ENCODE measurements around the gene DEDD. TPM values are rescaled to one million over a fixed set of nuclear protein-coding genes. Genes with fewer than 3 reads are reported as not detected.

The DEDD gene
- total RNA-seq, 4 donors from 2014 or later, result 23.0 to 48.7 (median 31.4) TPM

DNA sequence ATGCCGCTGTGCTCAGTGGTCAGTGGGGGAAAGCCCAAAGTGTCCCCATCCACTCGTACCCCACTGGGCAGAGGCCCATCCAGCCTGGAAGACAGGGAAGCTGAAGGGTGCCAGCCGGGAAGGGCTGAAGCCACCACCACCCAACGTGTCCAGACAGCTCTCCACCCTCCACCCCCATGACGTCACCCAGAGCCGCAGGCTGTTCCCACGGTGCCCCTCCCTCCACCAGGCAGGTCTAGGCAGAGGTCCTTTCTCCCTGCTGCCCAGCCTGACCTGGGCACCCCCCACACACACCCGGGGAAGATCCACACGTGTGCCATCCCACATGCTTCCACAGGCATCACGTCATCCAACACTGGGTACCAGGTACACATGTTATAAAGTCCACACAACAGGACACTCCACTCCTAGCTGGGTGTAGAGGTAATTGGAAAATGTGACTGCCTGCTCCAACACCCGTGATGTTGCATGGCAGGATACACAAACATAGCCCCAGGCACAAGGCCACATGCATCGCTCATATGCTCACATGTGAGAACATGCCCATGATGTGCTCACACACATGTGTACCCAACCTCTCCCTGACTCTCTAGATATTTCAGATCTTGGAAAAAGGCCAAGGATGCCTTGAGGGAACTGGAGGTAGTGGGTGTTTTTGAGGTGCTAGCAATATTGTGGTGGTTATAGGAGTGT lies 57.6 kb downstream of the DEDD start:
- H3K27me3 ChIP-seq, result no peaks in the 10 kb centered on the region
- TF ChIP-seq, protein P1, sequence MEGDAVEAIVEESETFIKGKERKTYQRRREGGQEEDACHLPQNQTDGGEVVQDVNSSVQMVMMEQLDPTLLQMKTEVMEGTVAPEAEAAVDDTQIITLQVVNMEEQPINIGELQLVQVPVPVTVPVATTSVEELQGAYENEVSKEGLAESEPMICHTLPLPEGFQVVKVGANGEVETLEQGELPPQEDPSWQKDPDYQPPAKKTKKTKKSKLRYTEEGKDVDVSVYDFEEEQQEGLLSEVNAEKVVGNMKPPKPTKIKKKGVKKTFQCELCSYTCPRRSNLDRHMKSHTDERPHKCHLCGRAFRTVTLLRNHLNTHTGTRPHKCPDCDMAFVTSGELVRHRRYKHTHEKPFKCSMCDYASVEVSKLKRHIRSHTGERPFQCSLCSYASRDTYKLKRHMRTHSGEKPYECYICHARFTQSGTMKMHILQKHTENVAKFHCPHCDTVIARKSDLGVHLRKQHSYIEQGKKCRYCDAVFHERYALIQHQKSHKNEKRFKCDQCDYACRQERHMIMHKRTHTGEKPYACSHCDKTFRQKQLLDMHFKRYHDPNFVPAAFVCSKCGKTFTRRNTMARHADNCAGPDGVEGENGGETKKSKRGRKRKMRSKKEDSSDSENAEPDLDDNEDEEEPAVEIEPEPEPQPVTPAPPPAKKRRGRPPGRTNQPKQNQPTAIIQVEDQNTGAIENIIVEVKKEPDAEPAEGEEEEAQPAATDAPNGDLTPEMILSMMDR (IDR thresholded peaks at IDR 0.05), result no peak
- TF ChIP-seq POLR2A (IDR thresholded peaks at IDR 0.05), result no peak
- H3K4me1 ChIP-seq, result peaks cover 0 to 5% (median 0%) of the 10 kb centered on the region in 4 donors
- no peak overlapping the region for H3K27ac ChIP-seq
- no peaks in the 10 kb centered on the region for H3K36me3 ChIP-seq
- no peak for DNase-seq
- no peaks in the 10 kb centered on the region for H3K9me3 ChIP-seq
- no peak overlapping the region for H3K4me3 ChIP-seq

DNA sequence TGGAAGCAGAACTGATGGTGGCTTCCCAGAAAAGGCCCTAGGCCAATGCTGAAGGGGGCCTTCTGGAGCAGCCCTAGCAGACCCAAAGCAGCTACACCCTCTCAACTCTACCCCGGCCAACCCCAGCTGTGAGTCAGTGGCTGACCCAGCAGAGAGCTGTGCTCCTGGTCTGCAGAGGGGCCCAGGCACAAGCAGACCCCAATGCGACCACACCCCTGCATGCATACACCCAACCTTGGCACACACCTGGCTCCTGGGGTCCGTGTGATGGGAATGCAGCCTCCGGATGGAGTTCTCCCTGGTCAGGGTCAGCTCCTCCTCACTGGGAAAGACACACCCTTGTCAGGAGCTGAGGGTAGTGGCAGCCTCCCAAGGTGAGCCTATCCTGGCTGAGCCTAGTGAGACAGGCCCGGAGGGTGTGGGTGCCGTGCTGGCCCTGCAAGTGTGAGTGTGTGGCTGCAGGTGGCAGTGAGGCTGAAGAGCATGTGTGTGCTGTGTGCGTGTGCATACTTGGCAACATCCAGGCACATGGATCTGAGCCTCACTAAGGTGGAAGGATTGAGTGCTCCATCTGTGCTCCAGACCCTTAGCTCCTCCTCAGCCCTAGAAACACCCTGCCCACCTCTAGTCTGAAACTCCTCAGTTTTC lies 58.9 kb downstream of the DEDD start:
- no peak for DNase-seq
- Histone ChIP-seq H3K36me3 (no peaks in the 10 kb centered on the region), H3K4me1 (peaks cover 0 to 5% (median 0%) of the 10 kb centered on the region in 4 donors), H3K27ac (no peak overlapping the region), H3K9me3 (no peaks in the 10 kb centered on the region), H3K27me3 (no peaks in the 10 kb centered on the region), H3K4me3 (no peak overlapping the region)
- TF ChIP-seq, protein P1 (IDR thresholded peaks at IDR 0.05), result peak in 2 of 6 experiments; percentile 28 to 36
- TF ChIP-seq POLR2A (IDR thresholded peaks at IDR 0.05), result no peak

DNA sequence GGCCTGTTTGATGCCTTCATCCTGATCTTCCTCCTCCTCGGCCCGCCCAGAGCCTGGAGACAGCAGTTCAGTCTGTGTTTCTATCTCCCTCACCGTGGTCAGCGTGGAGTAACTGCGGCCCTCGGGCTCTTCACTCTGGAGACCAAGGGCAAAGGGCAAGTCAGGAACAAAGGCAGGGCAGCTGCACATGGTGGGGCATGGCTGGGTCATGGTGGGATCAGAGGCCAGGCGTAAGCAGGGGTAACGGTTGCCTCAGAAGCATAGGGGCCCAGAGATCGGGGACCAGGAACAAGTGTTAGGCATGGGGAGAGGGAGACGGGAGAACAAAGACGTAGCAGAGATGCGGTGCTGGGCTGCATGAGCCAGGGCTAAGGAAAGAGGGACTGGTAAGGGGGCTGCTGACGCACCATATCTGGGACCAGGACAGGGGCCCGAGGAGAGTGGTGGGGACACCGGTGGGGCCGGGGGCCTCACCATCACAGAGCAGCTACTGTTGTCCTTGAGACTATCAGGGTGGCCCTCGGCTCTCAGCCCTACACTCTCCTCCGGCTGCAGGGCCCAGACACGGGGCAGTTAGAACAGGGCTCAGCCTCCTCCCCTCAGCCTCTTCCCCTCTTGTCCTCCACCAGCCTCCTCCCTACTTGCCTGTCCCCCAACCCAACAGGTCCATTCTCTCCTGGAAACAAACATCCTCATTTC lies 59.6 kb downstream of the DEDD start:
- H3K4me3 ChIP-seq, result no peak overlapping the region
- no peak for DNase-seq
- no peaks in the 10 kb centered on the region for H3K27me3 ChIP-seq
- TF ChIP-seq POLR2A (IDR thresholded peaks at IDR 0.05), result no peak
- TF ChIP-seq, protein P1 (IDR thresholded peaks at IDR 0.05), result no peak
- H3K4me1 ChIP-seq, result peaks cover 0 to 5% (median 2%) of the 10 kb centered on the region in 4 donors
- no peak overlapping the region for H3K27ac ChIP-seq
- no peaks in the 10 kb centered on the region for H3K9me3 ChIP-seq
- H3K36me3 ChIP-seq, result no peaks in the 10 kb centered on the region

DNA sequence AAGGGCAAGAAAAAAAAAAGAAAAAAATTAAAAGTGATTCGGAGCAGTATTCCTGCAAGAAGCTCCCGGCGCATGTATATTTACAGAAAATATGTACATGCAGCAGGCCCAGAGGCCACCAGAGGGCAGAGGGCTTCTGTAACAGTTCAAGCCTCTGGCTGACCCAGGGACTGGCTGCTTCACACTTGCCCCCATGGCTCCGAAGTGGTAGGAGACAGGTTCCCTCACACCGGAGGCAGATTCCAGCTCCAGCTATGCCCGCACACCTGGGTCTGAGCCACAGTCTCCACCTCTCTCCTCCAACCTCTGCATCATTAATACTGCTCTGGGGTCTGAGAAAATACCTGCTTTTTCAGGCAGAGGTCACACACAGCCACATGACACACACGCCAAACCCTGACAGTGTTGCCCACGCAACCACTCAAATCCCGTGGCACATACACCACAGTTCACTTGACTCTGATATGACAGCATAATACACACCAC lies 60.5 kb downstream of the DEDD start:
- no peak overlapping the region for H3K27ac ChIP-seq
- TF ChIP-seq POLR2A (IDR thresholded peaks at IDR 0.05), result no peak
- TF ChIP-seq, protein P1 (IDR thresholded peaks at IDR 0.05), result peak; percentile 58 to 71 (median 60)
- no peaks in the 10 kb centered on the region for H3K9me3 ChIP-seq
- H3K36me3 ChIP-seq, result no peaks in the 10 kb centered on the region
- peak; percentile 65 to 85 (median 73) for DNase-seq
- no peak overlapping the region for H3K4me3 ChIP-seq
- H3K27me3 ChIP-seq, result no peaks in the 10 kb centered on the region
- H3K4me1 ChIP-seq, result peaks cover 0 to 12% (median 2%) of the 10 kb centered on the region in 4 donors

Small RNA genes within 50 kb of the gene (small RNA-seq; reads per million reads assigned to genes)
- 0 reads per million in 2 donors for gene RF01225

Other genes starting within 250 kb of the DEDD start
- 10 to 100 TPM; 14.4 to 45.0 (median 24.5) TPM for gene ITLN1, start 247.5 kb downstream of the DEDD start, total RNA-seq
- 10 to 100 TPM; 37.0 to 76.7 (median 54.1) TPM for gene ITLN2, start 177.9 kb downstream of the DEDD start, total RNA-seq
- 100 to 1,000 TPM in 3 of 4 donors, 10 to 100 TPM in 1; 28.9 to 138 (median 110) TPM for gene F11R, start 111.5 kb downstream of the DEDD start, total RNA-seq
- gene TSTD1, start 93.7 kb downstream of the DEDD start, total RNA-seq, result 100 to 1,000 TPM in 1 of 4 donors, 10 to 100 TPM in 3; 33.0 to 152 (median 78.8) TPM
- gene USF1, start 86.7 kb downstream of the DEDD start, total RNA-seq, result 100 to 1,000 TPM in 1 of 4 donors, 10 to 100 TPM in 3; 72.0 to 119 (median 98.2) TPM
- gene ARHGAP30, start 62.8 kb downstream of the DEDD start, total RNA-seq, result 10 to 100 TPM in 1 of 4 donors, 1 to 10 TPM in 3; 5.1 to 31.4 (median 6.7) TPM
- gene NECTIN4, start 43.1 kb downstream of the DEDD start, total RNA-seq, result 1 to 10 TPM in 3 of 4 donors, under 1 TPM in 1; 0.54 to 2.5 (median 1.6) TPM
- 1 to 10 TPM in 3 of 4 donors, not detected in 1; 2.1 to 4.8 (median 2.4) TPM for gene KLHDC9, start 34.3 kb downstream of the DEDD start, total RNA-seq
- 10 to 100 TPM; 11.6 to 68.5 (median 15.2) TPM for gene PFDN2, start 14.6 kb downstream of the DEDD start, total RNA-seq
- gene NIT1, start 14.6 kb downstream of the DEDD start, total RNA-seq, result 100 to 1,000 TPM in 3 of 4 donors, 10 to 100 TPM in 1; 54.5 to 148 (median 120) TPM
- 10 to 100 TPM; 36.9 to 82.5 (median 61.7) TPM for gene UFC1, start 21.3 kb upstream of the DEDD start, total RNA-seq
- gene USP21, start 26.8 kb upstream of the DEDD start, total RNA-seq, result 10 to 100 TPM; 11.6 to 52.8 (median 39.0) TPM
- gene PPOX, start 33.8 kb upstream of the DEDD start, total RNA-seq, result 10 to 100 TPM in 3 of 4 donors, 1 to 10 TPM in 1; 9.5 to 38.0 (median 20.9) TPM
- gene B4GALT3, start 44.8 kb upstream of the DEDD start, total RNA-seq, result 10 to 100 TPM; 25.2 to 34.1 (median 29.4) TPM
- gene ADAMTS4, start 66.4 kb upstream of the DEDD start, total RNA-seq, result 10 to 100 TPM in 1 of 4 donors, 1 to 10 TPM in 2, under 1 TPM in 1; 0.18 to 65.2 (median 1.9) TPM
- gene NDUFS2, start 69.7 kb upstream of the DEDD start, total RNA-seq, result 100 to 1,000 TPM; 157 to 192 (median 176) TPM
- 10 to 100 TPM in 2 of 4 donors, 1 to 10 TPM in 1, not detected in 1; 5.1 to 33.8 (median 11.9) TPM for gene FCER1G, start 82.6 kb upstream of the DEDD start, total RNA-seq
- gene APOA2, start 91.0 kb upstream of the DEDD start, total RNA-seq, result not detected
- gene TOMM40L, start 93.4 kb upstream of the DEDD start, total RNA-seq, result 10 to 100 TPM in 3 of 4 donors, 1 to 10 TPM in 1; 8.3 to 32.2 (median 24.9) TPM
- 1 to 10 TPM in 1 of 4 donors, not detected in 3; 3.2 TPM for gene NR1I3, start 105.5 kb upstream of the DEDD start, total RNA-seq
- not detected for gene PCP4L1, start 126.1 kb upstream of the DEDD start, total RNA-seq
- gene MPZ, start 177.3 kb upstream of the DEDD start, total RNA-seq, result 1 to 10 TPM in 3 of 4 donors, not detected in 1; 1.5 to 3.3 (median 2.3) TPM
- gene SDHC, start 181.7 kb upstream of the DEDD start, total RNA-seq, result 10 to 100 TPM; 33.3 to 85.5 (median 60.6) TPM
- gene CFAP126, start 235.2 kb upstream of the DEDD start, total RNA-seq, result not detected

Measured in Peyer's patch (tissue), 4 donors.